ENCODE results near the gene RAB11FIP3.
A peak's percentile ranks its signal among the peaks of the same experiment; 100 is the strongest.

The RAB11FIP3 gene

GRCh38 chr16:379183-379960 is 46.1 kb upstream of the RAB11FIP3 start:
- no peak overlapping the region for H3K4me3 ChIP-seq (ENCODE audit: low read depth, low read length)
- TF ChIP-seq CTCF (IDR thresholded peaks at IDR 0.05; ENCODE audit: borderline replicate concordance, insufficient read depth, low read depth, low read length) = no peak

GRCh38 chr16:379961-380761 is 45.3 kb upstream of the RAB11FIP3 start:
- peak overlapping the region; percentile 63 for H3K4me3 ChIP-seq (ENCODE audit: low read depth, low read length)
- TF ChIP-seq CTCF (IDR thresholded peaks at IDR 0.05; ENCODE audit: borderline replicate concordance, insufficient read depth, low read depth, low read length) = no peak

GRCh38 chr16:380762-381011 is 44.8 kb upstream of the RAB11FIP3 start:
- TF ChIP-seq CTCF (IDR thresholded peaks at IDR 0.05; ENCODE audit: borderline replicate concordance, insufficient read depth, low read depth, low read length) = no peak
- H3K4me3 ChIP-seq (ENCODE audit: low read depth, low read length) = peak overlapping the region; percentile 63

GRCh38 chr16:381012-381788 is 44.2 kb upstream of the RAB11FIP3 start:
- peak overlapping the region; percentile 63 for H3K4me3 ChIP-seq (ENCODE audit: low read depth, low read length)
- no peak for TF ChIP-seq CTCF (IDR thresholded peaks at IDR 0.05; ENCODE audit: borderline replicate concordance, insufficient read depth, low read depth, low read length)

GRCh38 chr16:381789-382717 is 43.4 kb upstream of the RAB11FIP3 start, which contains the start of gene PGAP6:
TSS of gene PGAP6 (minus strand) at chr16:381978. CDS start at chr16:381821, 157 bp downstream.
- peak within 1 kb of the TSS; percentile 95 for H3K4me3 ChIP-seq (ENCODE audit: low read depth, low read length)
- TF ChIP-seq CTCF (IDR thresholded peaks at IDR 0.05; ENCODE audit: borderline replicate concordance, insufficient read depth, low read depth, low read length) = no peak

GRCh38 chr16:383326-384051 is 42.0 kb upstream of the RAB11FIP3 start:
- TF ChIP-seq CTCF (IDR thresholded peaks at IDR 0.05; ENCODE audit: borderline replicate concordance, insufficient read depth, low read depth, low read length) = no peak
- peak overlapping the region; percentile 17 for H3K4me3 ChIP-seq (ENCODE audit: low read depth, low read length)
